Fibroblast of lung (primary cell): ENCODE data around the gene ADNP2.

Experiments used
- CTCF ChIP-seq, 2 donors: IDR thresholded peaks in 1 of 2; conservative IDR thresholded peaks in 1 of 2; 1 replicate in 1 of 2; 2 replicates in 1 of 2; pipeline ENCODE4 v1.5.1; 2011 to 2012; ENCODE audit warnings: low read length in 2 of 2, control low read depth in 1 of 2, inconsistent platforms in 1 of 2, low read depth in 1 of 2, mild to moderate bottlenecking in 1 of 2
- EZH2 ChIP-seq: IDR thresholded peaks from 2 replicates; pipeline ENCODE4 v1.5.1; 2012; ENCODE audit warnings: low read length, control low read depth, mild to moderate bottlenecking; ENCODE audit errors: missing control alignments

GRCh38 chr18:80068571-80069272, 40.3 kb upstream of the ADNP2 start:
- TF ChIP-seq EZH2 = no peak
- TF ChIP-seq CTCF (conservative IDR thresholded peaks at IDR 0.05 in 1 of 2, IDR thresholded peaks at IDR 0.05 in 1 of 2; ENCODE audit: low read depth in 1 of 2, low read length in 2 of 2) = no peak
